Duodenal mucosa (tissue), 2 donors: Measurements from ENCODE around the gene GPR156.

ENCODE experiments used
- H3K27ac ChIP-seq: one replicate; pipeline ENCODE4 v1.7.0; 2013; ENCODE audit warnings: low read depth, low read length
- H3K27me3 ChIP-seq, 2 donors: one replicate each; pipeline ENCODE4 v1.7.0; 2013; ENCODE audit warnings: low read length in 2 of 2, control low read depth in 1 of 2; ENCODE audit not compliant: insufficient read depth in 2 of 2, control insufficient read depth in 1 of 2
- H3K36me3 ChIP-seq, 2 donors: one replicate each; pipeline ENCODE4 v1.7.0; 2013; ENCODE audit warnings: low read length in 2 of 2, control low read depth in 1 of 2; ENCODE audit not compliant: insufficient read depth in 2 of 2, control insufficient read depth in 1 of 2
- H3K4me1 ChIP-seq, 2 donors: one replicate each; pipeline ENCODE4 v1.7.0; 2013; ENCODE audit warnings: low read length in 2 of 2, control low read depth in 1 of 2; ENCODE audit not compliant: insufficient read depth in 2 of 2, control insufficient read depth in 1 of 2
- H3K4me3 ChIP-seq, 2 donors: one replicate each; pipeline ENCODE4 v1.7.0; 2013; ENCODE audit warnings: low read length in 2 of 2, low read depth in 1 of 2
- H3K9ac ChIP-seq, 2 donors: one replicate each; pipeline ENCODE4 v1.7.0; 2013; ENCODE audit warnings: low read length in 2 of 2, low read depth in 1 of 2
- H3K9me3 ChIP-seq, 2 donors: one replicate each; pipeline ENCODE4 v1.7.0; 2013; ENCODE audit warnings: low read length in 2 of 2, control low read depth in 1 of 2; ENCODE audit not compliant: control insufficient read depth in 1 of 2

The GPR156 gene

GRCh38 chr3:120276767-120277166 is 8.3 kb downstream of the GPR156 start:
- no peak overlapping the region for H3K4me3 ChIP-seq
- H3K9ac ChIP-seq, result no peak overlapping the region
- no peaks in the 10 kb centered on the region for H3K27me3 ChIP-seq
- no peaks in the 10 kb centered on the region for H3K9me3 ChIP-seq
- no peaks in the 10 kb centered on the region for H3K36me3 ChIP-seq
- no peaks in the 10 kb centered on the region for H3K4me1 ChIP-seq
- no peak overlapping the region for H3K27ac ChIP-seq

- H3K4me3 ChIP-seq, result no peak overlapping the region
- no peaks in the 10 kb centered on the region for H3K27me3 ChIP-seq
- H3K9ac ChIP-seq, result no peak overlapping the region
- no peaks in the 10 kb centered on the region for H3K9me3 ChIP-seq
- no peaks in the 10 kb centered on the region for H3K36me3 ChIP-seq
- no peak overlapping the region for H3K27ac ChIP-seq
- H3K4me1 ChIP-seq, result no peaks in the 10 kb centered on the region
Measured at GRCh38 chr3:120275618-120276017, 9.4 kb downstream of the GPR156 start.

DNA sequence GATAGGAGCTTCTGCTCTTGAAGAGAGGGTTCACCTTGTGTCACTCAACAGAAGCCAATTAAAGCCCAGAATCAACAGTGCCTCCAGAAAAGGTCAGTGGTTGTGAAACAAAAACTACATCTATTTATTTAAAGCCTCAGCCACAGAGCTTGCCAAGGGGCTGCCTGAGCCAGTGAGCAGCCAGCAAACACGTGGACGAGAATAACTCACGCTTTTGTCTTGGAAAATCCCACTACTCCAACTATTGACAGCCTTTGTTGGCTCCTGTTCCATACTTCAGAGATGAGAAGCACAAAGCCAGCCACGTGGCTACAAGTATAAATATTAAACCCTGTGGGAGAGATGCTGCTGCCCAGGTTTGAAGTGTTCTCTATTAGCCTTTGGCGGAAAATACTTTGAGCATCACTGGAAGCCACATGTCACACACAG is 10.3 kb downstream of the GPR156 start:
- Histone ChIP-seq H3K9me3 (no peaks in the 10 kb centered on the region), H3K27me3 (no peaks in the 10 kb centered on the region), H3K27ac (no peak overlapping the region), H3K36me3 (no peaks in the 10 kb centered on the region), H3K4me3 (no peak overlapping the region), H3K9ac (no peak overlapping the region), H3K4me1 (no peaks in the 10 kb centered on the region)

GRCh38 chr3:120272286-120272685 is 12.7 kb downstream of the GPR156 start:
- H3K4me1 ChIP-seq, result no peaks in the 10 kb centered on the region
- no peak overlapping the region for H3K27ac ChIP-seq
- H3K9ac ChIP-seq, result no peak overlapping the region
- no peaks in the 10 kb centered on the region for H3K27me3 ChIP-seq
- no peaks in the 10 kb centered on the region for H3K36me3 ChIP-seq
- H3K4me3 ChIP-seq, result no peak overlapping the region
- H3K9me3 ChIP-seq, result no peaks in the 10 kb centered on the region

DNA sequence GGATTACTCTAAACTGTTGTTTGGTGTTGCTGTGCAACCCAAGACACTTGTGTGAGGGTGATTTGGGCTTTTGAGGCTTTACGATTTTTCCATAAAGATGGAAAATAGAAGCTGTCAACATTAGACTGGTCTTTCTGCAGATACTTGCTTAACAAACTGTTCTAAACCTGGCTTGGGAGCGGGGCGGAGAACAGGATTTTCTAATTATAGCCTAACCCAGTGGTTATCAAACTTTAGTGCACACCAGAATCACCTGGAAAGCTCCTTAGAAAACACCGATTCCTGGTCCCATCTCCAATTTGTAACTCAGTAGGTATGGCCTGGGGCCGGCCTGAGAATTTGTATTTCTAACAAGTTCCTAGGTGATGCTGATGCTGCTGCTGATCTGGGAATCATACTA is 19.0 kb downstream of the GPR156 start:
- H3K36me3 ChIP-seq, result no peaks in the 10 kb centered on the region
- H3K4me3 ChIP-seq, result no peak overlapping the region
- no peak overlapping the region for H3K9ac ChIP-seq
- no peaks in the 10 kb centered on the region for H3K4me1 ChIP-seq
- no peak overlapping the region for H3K27ac ChIP-seq
- no peaks in the 10 kb centered on the region for H3K27me3 ChIP-seq
- no peaks in the 10 kb centered on the region for H3K9me3 ChIP-seq

GRCh38 chr3:120264963-120265362 is 20.1 kb downstream of the GPR156 start:
- no peaks in the 10 kb centered on the region for H3K36me3 ChIP-seq
- H3K4me1 ChIP-seq, result no peaks in the 10 kb centered on the region
- H3K27ac ChIP-seq, result no peak overlapping the region
- H3K9me3 ChIP-seq, result no peaks in the 10 kb centered on the region
- H3K9ac ChIP-seq, result no peak overlapping the region
- H3K4me3 ChIP-seq, result no peak overlapping the region
- H3K27me3 ChIP-seq, result no peaks in the 10 kb centered on the region

DNA sequence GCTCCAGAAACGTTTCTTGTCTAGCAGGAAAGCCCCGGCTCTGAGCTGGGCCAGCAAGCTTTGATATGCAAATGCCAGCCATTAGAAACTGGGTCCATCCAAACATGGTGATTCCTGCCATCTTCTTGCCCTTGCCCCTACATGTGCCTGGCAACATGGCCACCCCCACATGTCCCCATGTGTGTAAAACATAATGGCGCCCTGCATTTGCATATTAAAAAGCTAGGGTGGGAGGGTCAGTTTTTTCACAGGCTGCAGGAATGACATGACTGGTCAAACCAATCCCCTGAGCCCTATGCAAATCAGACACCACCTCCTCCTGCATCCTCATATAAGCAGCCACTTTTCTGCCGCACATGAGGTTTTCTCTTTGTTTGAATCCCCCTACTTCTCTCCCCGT is 21.2 kb downstream of the GPR156 start:
- Histone ChIP-seq H3K9me3 (no peaks in the 10 kb centered on the region), H3K27ac (no peak overlapping the region), H3K9ac (no peak overlapping the region), H3K4me3 (no peak overlapping the region), H3K4me1 (no peaks in the 10 kb centered on the region), H3K27me3 (no peaks in the 10 kb centered on the region), H3K36me3 (no peaks in the 10 kb centered on the region)

- no peaks in the 10 kb centered on the region for H3K36me3 ChIP-seq
- H3K4me3 ChIP-seq, result no peak overlapping the region
- H3K27me3 ChIP-seq, result no peaks in the 10 kb centered on the region
- H3K9ac ChIP-seq, result no peak overlapping the region
- H3K9me3 ChIP-seq, result peaks cover 3 to 4% of the 10 kb centered on the region in 2 donors
- H3K4me1 ChIP-seq, result no peaks in the 10 kb centered on the region
- no peak overlapping the region for H3K27ac ChIP-seq
Measured at GRCh38 chr3:120258009-120258408, 27.0 kb downstream of the GPR156 start.

DNA sequence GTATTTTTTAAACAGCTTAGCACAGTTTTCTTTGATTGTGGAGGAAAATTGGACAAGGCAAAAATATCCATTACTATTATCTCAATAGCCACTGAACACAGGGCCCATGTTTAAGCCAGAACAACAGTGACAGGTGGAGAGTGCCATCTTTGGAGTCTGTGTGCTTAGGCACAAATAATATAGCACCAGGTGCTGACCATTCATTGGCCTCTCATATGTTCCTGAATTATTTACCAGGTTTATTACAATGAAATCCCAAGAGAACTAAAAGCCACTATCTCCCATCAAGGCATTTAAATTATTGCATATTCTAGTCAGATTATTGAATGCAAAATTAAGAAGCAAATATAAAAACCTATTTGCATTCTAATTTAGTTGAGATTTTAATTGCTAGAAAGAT is 39.6 kb downstream of the GPR156 start:
- no peaks in the 10 kb centered on the region for H3K27me3 ChIP-seq
- no peaks in the 10 kb centered on the region for H3K36me3 ChIP-seq
- no peaks in the 10 kb centered on the region for H3K9me3 ChIP-seq
- H3K9ac ChIP-seq, result no peak overlapping the region
- H3K27ac ChIP-seq, result no peak overlapping the region
- no peak overlapping the region for H3K4me3 ChIP-seq
- H3K4me1 ChIP-seq, result no peaks in the 10 kb centered on the region

DNA sequence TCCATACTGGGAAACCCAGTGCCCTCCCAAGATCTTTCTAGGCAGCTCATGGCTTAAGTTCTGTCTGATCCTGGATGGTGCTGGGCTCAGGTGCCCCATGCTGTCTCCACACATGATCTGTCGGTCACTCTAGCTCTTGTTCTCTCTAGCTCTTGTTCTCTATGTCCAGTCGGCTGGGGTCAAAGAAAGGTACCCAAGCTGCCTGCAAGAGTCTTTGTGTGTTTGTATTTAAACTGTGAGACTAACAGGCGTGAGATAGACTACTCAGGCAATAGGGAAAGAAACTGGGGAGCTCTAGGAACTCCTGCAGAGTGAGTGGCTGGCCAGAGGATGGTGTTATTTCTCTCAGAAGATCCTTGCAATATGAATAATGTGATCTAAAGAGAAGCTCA is 40.2 kb downstream of the GPR156 start:
- H3K27me3 ChIP-seq, result no peaks in the 10 kb centered on the region
- H3K27ac ChIP-seq, result no peak overlapping the region
- no peak overlapping the region for H3K9ac ChIP-seq

GRCh38 chr3:120239644-120240043 is 45.4 kb downstream of the GPR156 start:
- H3K36me3 ChIP-seq, result no peaks in the 10 kb centered on the region
- no peaks in the 10 kb centered on the region for H3K4me1 ChIP-seq
- H3K9me3 ChIP-seq, result no peaks in the 10 kb centered on the region
- H3K27ac ChIP-seq, result no peak overlapping the region
- H3K4me3 ChIP-seq, result no peak overlapping the region
- no peak overlapping the region for H3K9ac ChIP-seq
- H3K27me3 ChIP-seq, result no peaks in the 10 kb centered on the region

More for the DNA sequence above, 40.2 kb downstream of the GPR156 start:
- no peaks in the 10 kb centered on the region for H3K36me3 ChIP-seq
- no peak overlapping the region for H3K4me3 ChIP-seq
- no peaks in the 10 kb centered on the region for H3K4me1 ChIP-seq
- H3K9me3 ChIP-seq, result no peaks in the 10 kb centered on the region
